HepG2 (cell line): ENCODE measurements around the gene SH2D6. TPM values are rescaled to one million over a fixed set of nuclear protein-coding genes. Genes with fewer than 3 reads are reported as not detected.

ENCODE experiments used
- CENPT ChIP-seq: sonication (generic); formaldehyde crosslinking; IDR thresholded peaks from 2 replicates; pipeline ENCODE4 v1.8.0; 2022; ENCODE audit warnings: low read depth, mild to moderate bottlenecking, moderate library complexity, missing genetic modification reagents
- ETV6 ChIP-seq: sonication (generic); formaldehyde crosslinking; conservative IDR thresholded peaks from 2 replicates; pipeline ENCODE4 v1.4.0; 2020; ENCODE audit warnings: missing genetic modification reagents
- HOXA3 ChIP-seq: sonication (generic); formaldehyde crosslinking; IDR thresholded peaks from 2 replicates; pipeline ENCODE4 v1.5.0; 2020; ENCODE audit warnings: missing genetic modification reagents
- KDM1A ChIP-seq: IDR thresholded peaks from 2 replicates; pipeline ENCODE4 v1.6.1; 2016; ENCODE audit warnings: missing compliant biosample characterization
- KLF11 ChIP-seq: IDR thresholded peaks from 2 replicates; pipeline ENCODE4 v1.6.1; 2016; ENCODE audit warnings: missing compliant biosample characterization
- SNAPC2 ChIP-seq: sonication (generic); formaldehyde crosslinking; IDR thresholded peaks from 2 replicates; pipeline ENCODE4 v1.8.1; 2022; ENCODE audit warnings: mild to moderate bottlenecking, missing genetic modification reagents
- SOX5 ChIP-seq: IDR thresholded peaks from 2 replicates; pipeline ENCODE4 v1.6.1; 2016; ENCODE audit warnings: borderline replicate concordance
- SRY ChIP-seq: sonication (generic); formaldehyde crosslinking; IDR thresholded peaks from 2 replicates; pipeline ENCODE4 v1.8.0; 2022; ENCODE audit warnings: mild to moderate bottlenecking, missing genetic modification reagents
- TEAD2 ChIP-seq: sonication (generic); formaldehyde crosslinking; IDR thresholded peaks from 2 replicates; pipeline ENCODE4 v1.9.0; 2021; ENCODE audit warnings: missing genetic modification reagents
- THAP11 ChIP-seq: IDR thresholded peaks from 2 replicates; pipeline ENCODE4 v1.6.1; 2016; ENCODE audit warnings: missing biosample characterization, missing genetic modification reagents
- ZBTB7B ChIP-seq: sonication (generic); formaldehyde crosslinking; IDR thresholded peaks from 2 replicates; pipeline ENCODE4 v1.4.0; 2020; ENCODE audit warnings: missing genetic modification reagents
- ZFY ChIP-seq: sonication (generic); formaldehyde crosslinking; IDR thresholded peaks from 2 replicates; pipeline ENCODE4 v1.4.0; 2020; ENCODE audit warnings: missing genetic modification reagents
- ZMYM3 ChIP-seq: sonication (generic); formaldehyde crosslinking; IDR thresholded peaks from 2 replicates; pipeline ENCODE4 v1.5.1; 2020; ENCODE audit warnings: mild to moderate bottlenecking, missing genetic modification reagents
- ZNF703 ChIP-seq: sonication (generic); formaldehyde crosslinking; IDR thresholded peaks from 2 replicates; pipeline ENCODE4 v1.5.1; 2020; ENCODE audit warnings: missing genetic modification reagents, mild to moderate bottlenecking, moderate library complexity, borderline replicate concordance
- ZNF720 ChIP-seq: sonication (generic); formaldehyde crosslinking; IDR thresholded peaks from 2 replicates; pipeline ENCODE4 v1.4.0; 2020; ENCODE audit warnings: missing genetic modification reagents
- polyA plus RNA-seq, 8 experiments: library from polyadenylated mRNA; depleted of rRNA in 3 of 8; stranded (reverse) in 7 of 8; unstranded in 1 of 8; fragments of >200 nt; fragmentation: Illumina TruSeq in 4 of 8; extraction: Trizol in 4 of 8; gene quantifications; 2 replicates each; pipeline versions ENCODE4 v1.2.1 to v1.2.3, GENCODE V29; 2011 to 2016; ENCODE audit warnings: low read depth in 4 of 8, missing spikeins in 1 of 8, mixed read lengths in 1 of 8; ENCODE audit not compliant: insufficient read depth in 1 of 8
- total RNA-seq, 5 experiments: library from RNA; depleted of rRNA; stranded (reverse); fragments of >200 nt; fragmentation: Illumina TruSeq; extraction: Trizol; gene quantifications; 2 replicates each; pipeline ENCODE4 v1.2.3, GENCODE V29; 2016; ENCODE audit warnings: low read depth in 1 of 5
- TF ChIP-seq, protein P1 (sequence below), 2 experiments: fragments of 450-650 bp in 1 of 2; sonication (generic) in 1 of 2; formaldehyde crosslinking in 1 of 2; IDR thresholded peaks; 2 replicates each; pipeline versions ENCODE4 v1.6.1 to v1.8.0; 2016 to 2022; ENCODE audit warnings: antibody characterized with exemption in 1 of 2, mild to moderate bottlenecking in 1 of 2, missing genetic modification reagents in 1 of 2
- TF ChIP-seq, protein P2 (sequence below): sonication (generic); formaldehyde crosslinking; IDR thresholded peaks from 2 replicates; pipeline ENCODE4 v1.5.0; 2020; ENCODE audit warnings: mild to moderate bottlenecking, missing genetic modification reagents

SH2D6 gene
- total and polyA plus RNA-seq, 2 of the 13 experiments (the other 11 are each of a cell fraction or from before 2014, with no cell fraction given), result 0.11 to 0.26 TPM

DNA sequence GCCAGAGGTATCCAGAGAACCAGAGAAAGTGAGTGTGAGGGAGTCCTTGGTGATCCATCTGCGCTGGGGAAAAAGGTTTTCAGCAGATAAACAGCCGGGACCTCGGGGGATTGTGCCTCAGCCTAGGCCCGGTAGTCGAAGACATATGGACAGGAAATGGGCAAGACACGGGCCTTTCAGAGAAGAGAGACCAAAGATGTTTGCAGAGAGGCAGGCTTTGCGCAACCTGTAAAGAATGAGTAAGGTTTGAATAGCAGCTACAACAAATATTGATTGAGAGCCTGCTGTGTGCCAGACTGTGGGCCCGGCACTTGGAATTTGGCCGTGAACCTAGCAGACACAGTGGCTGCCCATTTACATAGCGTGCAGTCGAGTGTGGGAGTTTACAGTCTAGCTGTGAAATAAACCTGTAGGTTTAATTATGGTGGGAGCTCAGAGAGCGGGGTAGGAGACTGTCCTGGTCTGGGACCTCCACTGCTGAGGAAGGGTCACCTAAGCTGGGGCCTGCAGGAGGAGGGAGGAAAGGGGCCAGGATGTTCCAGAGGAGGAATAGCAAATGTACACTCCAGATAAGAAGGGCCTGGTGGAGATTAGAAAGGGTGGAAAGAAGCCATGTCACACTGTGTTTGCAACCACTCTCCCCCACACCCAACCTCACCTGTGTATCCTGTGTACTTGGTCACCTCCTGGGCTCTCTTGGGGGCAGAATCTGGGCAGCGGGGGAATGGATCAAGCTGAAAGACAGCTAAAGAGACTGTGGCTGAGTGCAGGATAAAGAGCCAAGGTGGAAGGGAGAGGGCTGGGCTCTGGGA lies 3.0 kb downstream of the SH2D6 start (continued):
- TF ChIP-seq, protein P1, sequence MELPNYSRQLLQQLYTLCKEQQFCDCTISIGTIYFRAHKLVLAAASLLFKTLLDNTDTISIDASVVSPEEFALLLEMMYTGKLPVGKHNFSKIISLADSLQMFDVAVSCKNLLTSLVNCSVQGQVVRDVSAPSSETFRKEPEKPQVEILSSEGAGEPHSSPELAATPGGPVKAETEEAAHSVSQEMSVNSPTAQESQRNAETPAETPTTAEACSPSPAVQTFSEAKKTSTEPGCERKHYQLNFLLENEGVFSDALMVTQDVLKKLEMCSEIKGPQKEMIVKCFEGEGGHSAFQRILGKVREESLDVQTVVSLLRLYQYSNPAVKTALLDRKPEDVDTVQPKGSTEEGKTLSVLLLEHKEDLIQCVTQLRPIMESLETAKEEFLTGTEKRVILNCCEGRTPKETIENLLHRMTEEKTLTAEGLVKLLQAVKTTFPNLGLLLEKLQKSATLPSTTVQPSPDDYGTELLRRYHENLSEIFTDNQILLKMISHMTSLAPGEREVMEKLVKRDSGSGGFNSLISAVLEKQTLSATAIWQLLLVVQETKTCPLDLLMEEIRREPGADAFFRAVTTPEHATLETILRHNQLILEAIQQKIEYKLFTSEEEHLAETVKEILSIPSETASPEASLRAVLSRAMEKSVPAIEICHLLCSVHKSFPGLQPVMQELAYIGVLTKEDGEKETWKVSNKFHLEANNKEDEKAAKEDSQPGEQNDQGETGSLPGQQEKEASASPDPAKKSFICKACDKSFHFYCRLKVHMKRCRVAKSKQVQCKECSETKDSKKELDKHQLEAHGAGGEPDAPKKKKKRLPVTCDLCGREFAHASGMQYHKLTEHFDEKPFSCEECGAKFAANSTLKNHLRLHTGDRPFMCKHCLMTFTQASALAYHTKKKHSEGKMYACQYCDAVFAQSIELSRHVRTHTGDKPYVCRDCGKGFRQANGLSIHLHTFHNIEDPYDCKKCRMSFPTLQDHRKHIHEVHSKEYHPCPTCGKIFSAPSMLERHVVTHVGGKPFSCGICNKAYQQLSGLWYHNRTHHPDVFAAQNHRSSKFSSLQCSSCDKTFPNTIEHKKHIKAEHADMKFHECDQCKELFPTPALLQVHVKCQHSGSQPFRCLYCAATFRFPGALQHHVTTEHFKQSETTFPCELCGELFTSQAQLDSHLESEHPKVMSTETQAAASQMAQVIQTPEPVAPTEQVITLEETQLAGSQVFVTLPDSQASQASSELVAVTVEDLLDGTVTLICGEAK (IDR thresholded peaks at IDR 0.05), result no peak
- TF ChIP-seq, protein P1 (CRISPR knock-in tag; IDR thresholded peaks at IDR 0.05), result peak; percentile 42; the same call in 1 of the 2 replicates
- no peak for TF ChIP-seq ZNF720 (CRISPR knock-in tag)
- TF ChIP-seq TEAD2 (CRISPR knock-in tag), result no peak
- peak; percentile 92 for TF ChIP-seq ZNF703 (CRISPR knock-in tag)
- TF ChIP-seq KDM1A (CRISPR knock-in tag), result peak; percentile 87
- TF ChIP-seq SOX5 (CRISPR knock-in tag), result peak; percentile 93
- peak; percentile 60; the same call in 1 of the 2 replicates for TF ChIP-seq ZMYM3 (CRISPR knock-in tag)
- TF ChIP-seq, protein P2, sequence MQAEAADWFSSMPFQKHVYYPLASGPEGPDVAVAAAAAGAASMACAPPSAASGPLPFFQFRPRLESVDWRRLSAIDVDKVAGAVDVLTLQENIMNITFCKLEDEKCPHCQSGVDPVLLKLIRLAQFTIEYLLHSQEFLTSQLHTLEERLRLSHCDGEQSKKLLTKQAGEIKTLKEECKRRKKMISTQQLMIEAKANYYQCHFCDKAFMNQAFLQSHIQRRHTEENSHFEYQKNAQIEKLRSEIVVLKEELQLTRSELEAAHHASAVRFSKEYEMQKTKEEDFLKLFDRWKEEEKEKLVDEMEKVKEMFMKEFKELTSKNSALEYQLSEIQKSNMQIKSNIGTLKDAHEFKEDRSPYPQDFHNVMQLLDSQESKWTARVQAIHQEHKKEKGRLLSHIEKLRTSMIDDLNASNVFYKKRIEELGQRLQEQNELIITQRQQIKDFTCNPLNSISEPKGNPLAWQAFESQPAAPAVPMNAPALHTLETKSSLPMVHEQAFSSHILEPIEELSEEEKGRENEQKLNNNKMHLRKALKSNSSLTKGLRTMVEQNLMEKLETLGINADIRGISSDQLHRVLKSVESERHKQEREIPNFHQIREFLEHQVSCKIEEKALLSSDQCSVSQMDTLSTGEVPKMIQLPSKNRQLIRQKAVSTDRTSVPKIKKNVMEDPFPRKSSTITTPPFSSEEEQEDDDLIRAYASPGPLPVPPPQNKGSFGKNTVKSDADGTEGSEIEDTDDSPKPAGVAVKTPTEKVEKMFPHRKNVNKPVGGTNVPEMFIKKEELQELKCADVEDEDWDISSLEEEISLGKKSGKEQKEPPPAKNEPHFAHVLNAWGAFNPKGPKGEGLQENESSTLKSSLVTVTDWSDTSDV (CRISPR knock-in tag), result 0 out of 2 replicates have a peak, but pooled peaks have one; percentile 21
- TF ChIP-seq ZBTB7B (CRISPR knock-in tag), result peak; percentile 92
- peak; percentile 86 for TF ChIP-seq SRY (CRISPR knock-in tag)
- TF ChIP-seq THAP11, result peak; percentile 86
- TF ChIP-seq SNAPC2, result peak; percentile 78; the same call in 1 of the 2 replicates
- peak; percentile 88; the same call in 1 of the 2 replicates for TF ChIP-seq ETV6 (CRISPR knock-in tag)
- no peak for TF ChIP-seq CENPT
- TF ChIP-seq KLF11 (CRISPR knock-in tag), result peak; percentile 79; the same call in 1 of the 2 replicates
- TF ChIP-seq HOXA3 (CRISPR knock-in tag), result peak; percentile 96
- TF ChIP-seq ZFY (CRISPR knock-in tag), result peak; percentile 64; the same call in 1 of the 2 replicates
